Medulla oblongata (tissue), 1 donor: ENCODE measurements around the gene EXD3.
"Not testable (repeated sequence)": the region's sequence is repeated elsewhere in the genome, so short reads cannot be mapped to it uniquely, and the experiment has no call there.

Experiments
- DNase-seq: peaks from one replicate; pipeline ENCODE4 v3.0.0-alpha.2; 2015; ENCODE audit errors: extremely low spot score

Gene EXD3

DNA sequence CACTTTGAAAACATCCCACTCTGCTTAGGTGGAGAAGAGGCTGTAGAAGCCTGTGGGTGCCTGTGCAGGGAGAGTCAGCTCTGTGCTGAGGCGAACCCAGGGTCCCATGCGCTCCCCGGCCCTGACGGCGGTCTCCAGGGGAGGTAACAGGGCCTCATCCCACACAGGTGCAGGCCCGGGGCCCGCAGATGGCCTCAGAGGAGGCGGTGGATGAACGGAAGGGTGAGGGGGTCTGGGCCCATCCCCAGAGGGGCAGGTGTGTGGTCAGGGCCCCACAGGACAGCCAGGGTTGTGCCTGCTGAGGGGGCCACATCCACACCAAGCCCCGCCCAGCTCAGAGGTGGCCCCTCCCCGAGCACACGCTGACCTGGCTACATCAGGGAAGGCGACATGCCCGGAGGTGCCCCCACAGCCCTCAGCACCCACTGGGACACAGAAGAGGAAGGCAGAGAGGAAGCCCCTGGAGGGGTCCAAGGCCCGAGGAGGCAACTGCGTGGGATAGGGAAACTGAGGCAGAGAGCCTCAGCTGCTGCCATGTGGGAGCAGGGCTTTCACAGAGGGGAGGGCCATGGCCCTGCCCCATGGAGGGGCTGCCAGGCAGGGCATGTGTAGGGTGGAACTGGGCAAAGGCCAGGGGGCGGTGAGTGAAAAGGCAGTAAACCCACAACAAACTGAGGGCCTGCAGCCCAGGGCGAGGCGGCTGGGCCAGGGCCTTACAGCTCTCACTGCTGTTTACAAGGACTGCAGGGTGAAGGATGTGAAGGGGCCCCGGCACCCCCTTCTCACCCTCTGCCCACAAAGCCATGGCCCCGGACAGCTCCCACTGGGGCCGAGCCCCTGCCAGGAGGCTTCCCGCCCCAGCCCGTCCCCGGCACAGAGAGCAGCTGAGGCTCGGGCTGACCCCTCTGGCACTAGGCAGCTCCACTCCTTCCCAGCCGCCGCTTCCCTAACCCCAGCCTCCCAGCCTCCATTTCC is 29.5 kb downstream of the EXD3 start:
- DNase-seq, result no peak

DNA sequence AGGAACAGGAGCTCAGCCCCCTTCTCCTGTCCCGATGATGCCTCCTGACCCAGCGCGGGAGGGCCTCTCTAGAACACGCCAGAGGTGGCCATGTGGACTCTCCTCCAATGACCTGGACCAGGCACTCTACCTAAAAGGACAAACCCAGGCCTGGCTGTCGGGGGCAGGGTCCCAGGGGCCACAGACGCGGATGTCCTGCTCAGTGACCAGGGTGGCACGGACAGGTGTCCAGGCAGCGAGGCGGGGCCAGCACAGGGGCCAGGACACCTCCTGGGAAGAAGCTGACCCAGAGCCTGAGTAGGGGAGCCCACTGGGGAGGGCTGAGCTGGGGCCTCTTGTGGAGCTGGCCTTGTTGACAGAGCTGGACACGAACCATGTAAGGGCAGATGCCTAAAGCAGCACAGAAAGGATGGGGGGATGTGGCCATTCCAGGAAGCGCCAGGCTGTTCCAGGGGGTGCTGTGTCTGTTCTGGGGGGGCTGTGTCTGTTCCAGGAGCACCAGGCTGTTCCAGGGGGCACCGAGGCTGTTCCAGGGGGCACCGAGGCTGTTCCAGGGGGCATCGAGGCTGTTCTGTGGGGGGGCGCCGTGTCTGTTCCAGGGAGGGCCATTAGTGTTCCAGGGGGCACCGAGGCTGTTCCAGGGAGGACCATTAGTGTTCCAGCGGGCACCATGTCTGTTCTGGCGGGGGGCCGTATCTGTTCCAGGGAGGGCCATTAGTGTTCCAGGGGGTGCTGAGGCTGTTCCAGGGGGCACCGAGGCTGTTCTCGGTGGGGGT is 30.5 kb downstream of the EXD3 start:
- no peak for DNase-seq

DNA sequence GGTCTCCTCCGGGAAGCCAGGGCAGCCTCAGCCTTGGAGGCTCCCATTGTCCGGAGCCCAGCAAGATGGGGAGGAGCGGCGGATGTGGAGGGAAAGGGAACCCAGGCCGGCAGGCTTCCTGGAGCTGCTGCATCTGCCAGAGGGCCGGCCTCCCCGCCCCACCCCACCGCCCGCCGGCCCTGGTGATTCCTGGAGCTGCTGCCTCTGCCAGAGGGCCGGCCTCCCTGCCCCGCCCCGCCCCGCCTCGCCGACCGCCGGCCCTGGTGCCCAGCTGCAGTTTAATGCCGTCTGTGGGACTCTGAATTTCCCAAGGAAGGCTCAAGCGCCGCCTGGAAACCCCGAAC is 31.6 kb downstream of the EXD3 start:
- DNase-seq, result no peak

DNA sequence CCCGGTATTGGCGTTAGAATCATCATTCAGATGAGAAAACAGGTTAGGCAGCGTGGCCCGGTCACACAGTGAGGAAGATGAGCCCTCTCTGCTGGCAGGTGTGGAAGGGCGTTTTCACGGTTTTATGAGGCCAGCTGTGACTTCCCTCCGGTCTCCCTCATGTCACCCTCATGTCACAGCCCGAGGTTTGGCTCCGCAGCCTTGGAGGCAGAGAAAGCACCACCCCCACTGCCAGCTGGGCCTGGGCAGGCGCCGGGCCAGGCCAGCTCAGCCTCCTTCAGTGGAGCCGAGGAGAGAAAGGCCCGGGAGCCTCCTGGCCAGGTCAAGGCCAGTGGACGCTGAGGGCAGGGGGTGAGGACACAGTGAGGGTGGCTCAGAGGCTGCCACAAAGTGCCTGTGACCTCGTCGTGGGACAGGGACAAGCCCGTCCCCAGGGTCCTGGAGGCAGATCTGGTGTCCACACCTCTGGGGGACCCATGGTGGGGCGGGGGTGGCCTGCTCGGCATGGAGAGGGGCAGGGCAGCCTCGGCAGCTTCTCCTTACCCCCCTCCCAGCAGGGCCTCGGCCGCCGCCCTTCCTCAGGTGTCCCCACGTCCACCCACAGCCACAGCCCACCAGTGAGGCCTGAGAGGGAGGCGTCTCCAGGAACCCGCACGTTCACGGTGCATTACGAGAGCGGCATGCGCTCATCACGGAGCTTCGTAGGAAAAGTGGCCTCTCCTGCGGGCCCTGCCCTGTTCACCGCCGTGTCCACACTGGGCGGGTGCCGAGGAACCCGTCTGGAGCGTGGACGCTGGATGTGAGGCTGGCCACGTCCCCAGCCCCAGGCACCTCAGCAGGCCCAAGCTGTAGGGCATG is 32.2 kb downstream of the EXD3 start:
- DNase-seq, result peak; percentile 40

DNA sequence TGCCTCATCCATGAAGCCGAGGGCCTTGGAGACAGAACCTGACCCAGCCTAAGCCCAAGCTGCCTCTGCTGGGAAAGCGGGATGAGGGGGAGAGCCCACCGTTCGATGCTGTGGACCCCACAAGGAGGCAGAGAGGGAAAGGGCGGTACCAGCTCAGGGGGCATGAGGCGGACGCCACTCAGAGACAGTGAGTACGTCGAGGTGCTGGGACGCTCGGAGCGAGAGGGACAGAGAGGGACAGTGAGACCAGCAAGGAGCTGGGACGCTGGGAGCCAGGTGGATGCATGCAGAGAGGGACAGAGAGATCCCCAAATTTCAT is 33.6 kb downstream of the EXD3 start:
- no peak for DNase-seq

DNA sequence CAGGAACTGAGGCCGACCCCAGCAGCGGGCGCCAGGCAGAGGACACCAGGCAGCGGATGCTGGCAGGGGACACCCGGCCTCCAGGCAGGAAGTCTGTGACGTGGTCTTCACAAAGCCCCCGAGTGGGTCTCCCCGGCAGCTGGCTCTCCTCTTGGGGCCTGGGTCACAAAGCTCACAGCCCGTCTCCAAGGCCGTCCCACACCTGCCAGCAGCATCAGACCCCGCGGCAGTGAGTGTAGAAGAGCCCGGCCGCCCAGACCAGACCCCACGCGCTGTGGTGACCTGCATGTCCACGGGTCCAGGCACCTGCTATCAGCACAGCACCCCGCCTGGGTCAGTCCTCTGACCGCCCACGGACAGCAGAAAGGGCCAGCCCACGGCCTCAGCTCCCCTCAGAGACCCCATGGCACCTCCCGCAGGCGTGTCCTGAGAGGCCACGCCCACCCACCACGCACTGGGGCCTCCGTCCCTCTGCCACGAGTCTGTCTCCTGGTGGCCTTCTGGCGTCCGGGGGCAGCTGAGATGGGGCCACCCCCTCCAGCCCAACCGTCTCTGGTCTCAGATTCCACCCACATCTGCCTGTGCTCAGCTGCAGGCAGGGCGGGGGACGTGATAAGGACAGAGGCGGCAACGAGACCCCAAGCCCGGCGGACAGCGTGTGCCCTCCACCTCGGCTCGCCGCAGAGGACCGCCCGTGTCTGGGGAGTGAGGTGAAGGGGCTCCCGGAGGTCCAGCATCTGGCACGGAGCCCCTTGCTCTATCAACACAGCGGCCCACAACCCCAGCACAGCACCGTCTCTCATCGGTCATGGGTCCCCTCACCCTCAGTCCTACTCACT is 34.2 kb downstream of the EXD3 start:
- no peak for DNase-seq

DNA sequence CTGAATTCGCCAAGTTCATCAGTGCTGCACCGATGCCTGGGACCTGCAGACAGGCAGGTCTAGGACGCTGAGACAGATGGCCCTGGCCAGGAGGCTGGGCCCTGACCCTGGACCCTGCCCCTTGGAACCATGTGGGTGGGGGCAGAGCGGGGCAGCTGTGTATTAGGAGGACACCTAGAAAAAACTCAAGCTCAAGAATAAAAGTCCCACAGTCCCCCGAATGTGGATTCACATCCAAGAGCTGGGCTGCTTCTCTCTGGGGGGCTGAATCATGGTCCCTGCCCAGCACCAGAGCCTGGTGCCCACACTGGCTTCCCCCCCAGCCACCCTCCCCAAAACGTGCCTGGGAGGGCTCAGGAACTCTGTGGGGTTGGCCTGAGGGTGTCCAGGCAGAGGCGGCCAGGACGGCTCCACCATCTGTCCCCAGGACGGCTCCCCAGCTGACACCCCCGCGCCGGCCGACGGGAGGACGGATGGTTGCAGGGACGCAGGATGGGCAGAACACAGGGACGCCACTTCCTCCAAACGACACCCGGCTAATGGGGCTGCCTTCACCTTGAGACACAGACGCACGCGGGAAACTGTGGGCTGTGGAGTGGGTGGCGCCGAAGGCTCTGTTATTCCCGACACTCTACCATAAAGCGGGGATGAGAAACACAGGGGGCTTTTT is 34.9 kb downstream of the EXD3 start:
- DNase-seq, result no peak

DNA sequence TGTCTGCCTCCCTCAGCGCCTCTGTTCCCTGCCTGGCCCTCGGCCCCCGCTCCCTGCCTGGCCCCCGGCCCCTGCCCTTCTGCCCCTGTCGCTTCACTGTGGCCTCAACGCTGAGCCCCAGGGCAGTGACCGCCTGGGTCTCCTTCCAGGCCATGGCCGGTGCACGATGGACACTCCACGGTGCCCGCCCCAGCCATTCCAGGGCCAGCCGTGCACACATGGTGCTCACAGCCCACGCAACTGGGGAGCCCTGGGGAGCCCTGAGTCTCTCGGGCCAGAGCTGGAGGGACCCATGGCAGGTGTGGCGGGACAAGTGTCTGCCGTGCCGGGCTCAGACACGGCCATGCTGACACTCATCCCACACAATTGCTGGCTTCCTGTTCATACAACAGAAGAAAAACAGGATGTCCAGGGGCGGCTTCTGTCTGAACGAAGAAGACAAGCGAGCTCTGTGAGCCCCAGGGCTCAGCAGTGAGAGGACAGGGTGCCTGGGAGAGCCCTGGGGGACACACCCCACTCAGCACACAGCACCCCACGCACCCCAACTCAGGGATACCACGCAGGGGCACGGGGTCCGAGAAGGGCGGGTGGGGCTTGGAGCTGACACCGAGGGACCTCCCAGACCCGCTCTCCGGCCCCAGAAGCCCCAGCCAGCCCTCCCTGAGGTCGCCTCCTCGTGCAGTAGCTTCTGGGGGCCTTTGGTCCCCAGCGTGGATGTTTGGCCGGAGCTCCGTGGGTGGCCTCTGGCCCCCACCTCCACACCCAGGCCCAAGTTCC is 35.7 kb downstream of the EXD3 start:
- DNase-seq, result no peak

DNA sequence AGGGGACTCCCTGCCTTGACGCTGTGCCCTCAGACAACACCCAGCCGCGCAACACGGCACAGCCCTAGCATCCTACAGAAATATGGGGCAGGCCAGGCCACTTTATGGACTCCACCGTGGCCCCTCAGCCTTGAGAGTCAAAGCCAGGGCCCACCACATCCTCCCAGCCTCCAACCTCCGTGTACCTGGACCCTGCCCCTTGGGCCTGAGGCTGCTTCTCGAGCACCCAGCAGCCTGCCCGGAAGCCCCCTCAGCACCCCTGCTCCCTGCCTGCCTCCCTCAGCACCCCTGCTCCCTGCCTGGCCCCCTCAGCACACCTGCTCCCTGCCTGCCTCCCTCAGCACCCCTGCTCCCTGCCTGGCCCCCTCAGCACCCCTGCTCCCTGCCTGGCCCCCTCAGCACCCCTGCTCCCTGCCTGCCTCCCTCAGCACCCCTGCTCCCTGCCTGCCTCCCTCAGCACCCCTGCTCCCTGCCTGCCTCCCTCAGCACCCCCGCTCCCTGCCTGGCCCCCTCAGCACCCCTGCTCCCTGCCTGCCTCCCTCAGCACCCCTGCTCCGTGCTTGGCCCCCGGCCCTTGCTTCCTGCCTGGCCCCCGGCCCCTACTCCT is 36.4 kb downstream of the EXD3 start:
- DNase-seq, result not testable (repeated sequence)

DNA sequence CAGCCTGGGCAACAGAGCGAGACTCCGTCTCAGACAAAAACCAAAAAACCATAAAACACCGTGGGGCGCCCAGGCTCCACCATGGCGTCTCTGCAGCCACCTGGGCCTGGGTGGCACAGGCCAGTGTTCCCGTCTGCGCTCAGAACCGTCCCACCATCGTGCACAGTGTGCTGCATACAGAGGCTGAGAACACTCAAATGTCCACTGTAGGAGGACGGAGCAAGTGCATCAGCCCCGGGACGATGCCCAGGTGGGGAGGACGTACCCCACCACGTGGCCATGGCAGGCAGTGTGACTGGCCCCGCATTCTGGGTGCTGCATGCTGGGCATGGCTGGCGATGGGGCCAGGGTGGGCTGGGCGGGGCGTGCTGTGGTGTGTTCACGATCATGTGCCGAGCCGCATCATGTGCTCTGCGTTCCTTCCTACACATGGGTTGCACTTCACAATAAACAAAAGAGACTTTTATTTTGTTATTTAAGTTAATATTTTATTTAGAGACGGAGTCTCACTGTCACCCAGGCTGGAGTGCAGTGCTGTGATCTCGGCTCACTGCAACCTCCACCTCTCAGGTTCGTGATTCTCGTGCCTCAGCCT is 37.8 kb downstream of the EXD3 start:
- DNase-seq, result no peak

DNA sequence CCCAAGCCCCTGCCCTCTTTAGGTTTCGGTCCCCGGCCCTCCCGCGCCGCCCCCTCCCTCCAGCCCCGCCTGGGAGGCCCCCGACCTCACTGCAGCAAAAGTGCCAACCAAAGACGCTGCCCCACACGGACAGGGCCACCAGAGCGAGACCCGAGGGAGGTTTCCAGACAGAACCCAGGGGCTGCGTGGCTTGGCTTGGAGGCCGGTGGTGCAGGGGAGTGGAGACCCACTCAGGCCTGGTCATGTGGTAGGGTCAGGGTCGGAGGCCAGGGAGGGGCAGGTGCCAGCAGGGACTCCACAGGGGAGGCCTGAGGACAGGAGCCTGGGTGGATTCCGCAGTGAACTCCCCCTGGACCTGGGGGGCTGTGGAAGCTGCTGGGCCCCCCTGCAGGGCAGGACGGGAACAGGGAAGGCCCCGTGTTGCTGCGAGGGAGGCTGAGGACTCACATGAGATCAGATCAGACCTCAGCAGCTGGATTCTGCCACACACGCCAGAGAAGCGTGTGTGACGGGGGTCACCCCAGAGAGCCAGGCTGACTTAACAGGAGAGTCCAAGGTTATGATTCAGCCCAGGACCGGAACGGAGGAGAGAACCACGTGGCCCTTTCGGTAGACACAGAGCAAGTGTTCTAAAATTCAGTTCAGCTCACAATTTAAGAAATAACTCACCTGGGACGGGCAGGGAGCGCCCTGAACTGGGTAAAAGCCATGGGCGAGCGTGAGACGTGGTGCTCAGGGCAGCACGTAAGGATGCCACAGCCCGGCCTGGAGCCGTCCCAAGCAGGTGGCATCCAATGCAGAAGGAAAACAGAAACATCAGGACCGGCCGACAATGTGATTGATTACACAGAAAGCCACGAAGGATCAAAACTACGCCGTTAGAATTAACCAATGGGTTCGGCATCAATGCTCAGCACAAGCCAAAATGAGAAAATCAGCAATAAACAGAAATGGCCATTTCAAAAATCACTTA is 38.9 kb downstream of the EXD3 start:
- no peak for DNase-seq

DNA sequence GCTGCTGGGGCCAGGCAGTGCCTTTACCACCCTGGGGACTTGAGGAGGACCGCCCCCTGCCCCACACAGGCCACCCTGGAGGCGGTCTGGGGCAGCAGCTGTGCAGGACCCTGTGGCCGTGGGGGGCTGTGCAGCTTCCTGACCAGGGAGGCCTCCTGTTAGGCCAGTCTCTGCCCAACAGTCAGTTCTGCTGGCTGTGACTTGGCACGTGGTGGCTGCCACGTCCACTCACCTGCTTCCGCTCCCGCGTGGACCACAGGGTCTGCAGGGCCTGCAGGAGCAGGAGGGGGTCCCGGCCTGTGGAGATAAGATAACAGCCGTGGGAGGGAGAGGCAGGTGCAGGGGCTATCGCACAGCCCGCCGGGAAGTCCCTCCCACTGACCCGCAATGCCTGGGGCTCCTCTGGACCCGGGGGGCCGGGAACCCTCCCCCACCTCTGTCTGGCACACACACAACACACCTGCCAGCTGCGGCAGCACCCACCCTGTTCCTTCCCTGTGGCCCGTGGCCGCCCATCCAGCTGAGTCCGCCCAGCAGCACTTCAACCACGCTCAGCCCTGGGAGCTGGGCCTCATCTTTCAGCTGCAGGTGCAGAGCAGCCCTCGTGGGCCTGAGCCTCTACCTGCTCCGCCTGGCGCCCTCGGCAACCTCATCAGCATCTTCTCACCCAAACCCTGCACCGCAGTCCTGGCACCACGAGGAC is 39.7 kb downstream of the EXD3 start:
- DNase-seq, result no peak

DNA sequence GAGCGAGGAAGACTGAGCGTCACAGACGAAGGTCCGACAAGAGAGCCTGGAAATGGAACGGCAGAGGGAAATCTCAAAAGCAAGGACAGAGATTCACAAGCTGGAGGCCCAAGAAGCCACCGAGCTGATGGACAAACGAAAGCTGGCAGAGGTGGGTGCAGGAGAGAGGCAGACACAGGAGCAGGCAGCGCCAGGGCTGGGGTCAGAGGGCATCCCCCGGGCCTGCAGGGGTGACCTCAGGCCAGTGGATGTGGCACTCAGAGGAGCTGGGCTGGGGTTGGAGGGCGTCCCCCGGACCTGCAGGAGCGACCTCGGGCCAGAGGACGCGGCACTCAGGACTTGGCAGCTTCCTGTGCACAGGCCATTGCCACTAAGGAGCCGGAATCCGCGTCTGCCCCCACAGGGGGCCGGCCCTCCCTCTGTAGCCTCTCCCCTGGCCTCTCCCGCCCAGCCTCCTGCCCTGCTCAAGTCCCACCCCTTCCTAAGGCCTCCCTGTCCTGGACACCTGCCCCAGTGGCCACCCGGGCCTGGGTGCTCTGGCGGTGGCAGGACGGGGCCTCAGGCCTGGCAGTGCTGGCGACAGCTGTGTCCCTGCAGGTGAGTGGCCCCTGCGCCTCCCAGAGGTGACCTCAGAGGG is 40.4 kb downstream of the EXD3 start:
- DNase-seq, result no peak

DNA sequence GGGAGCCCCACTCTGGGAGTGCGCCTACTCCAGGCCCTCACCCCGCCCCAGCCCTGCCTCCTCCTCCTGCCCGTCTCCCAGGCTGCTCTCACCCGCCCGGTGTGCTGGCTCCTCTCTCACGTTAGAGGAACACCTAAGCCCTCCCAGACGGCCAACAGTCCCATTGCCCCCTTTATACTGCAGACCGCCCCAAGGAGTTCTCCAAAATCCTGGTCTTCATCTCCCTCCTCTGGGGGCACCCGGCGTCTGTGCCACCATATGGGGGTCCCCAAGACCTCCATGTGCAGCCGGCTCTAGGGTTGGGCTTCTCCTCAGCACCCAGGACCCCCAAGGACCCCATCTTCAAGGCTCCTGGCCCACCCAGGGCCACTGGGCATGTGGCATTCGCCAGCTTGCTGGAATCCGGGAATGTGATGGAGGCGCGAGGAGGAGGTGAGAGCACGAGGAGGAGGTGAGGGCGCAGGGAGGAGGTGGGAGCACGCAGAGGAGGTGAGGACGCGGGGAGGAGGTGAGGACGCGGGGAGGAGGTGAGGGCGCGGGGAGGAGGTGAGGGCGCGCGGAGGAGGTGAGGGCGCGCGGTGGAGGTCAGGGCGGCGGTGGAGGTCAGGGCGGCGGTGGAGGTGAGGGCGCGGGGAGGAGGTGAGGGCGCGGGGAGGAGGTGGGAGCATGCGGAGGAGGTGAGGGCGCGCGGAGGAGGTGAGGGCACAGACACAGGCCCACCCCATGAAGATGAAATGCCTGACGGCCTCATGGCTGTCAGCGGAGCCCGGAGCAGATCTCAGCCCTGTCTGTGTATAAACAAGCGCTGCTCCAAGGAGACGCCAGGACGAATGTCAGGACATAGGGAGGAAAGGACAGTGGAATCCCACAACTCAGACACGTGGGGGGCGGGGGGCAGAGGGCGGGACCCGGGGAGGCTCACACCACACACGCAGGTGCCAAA is 41.2 kb downstream of the EXD3 start:
- no peak for DNase-seq

DNA sequence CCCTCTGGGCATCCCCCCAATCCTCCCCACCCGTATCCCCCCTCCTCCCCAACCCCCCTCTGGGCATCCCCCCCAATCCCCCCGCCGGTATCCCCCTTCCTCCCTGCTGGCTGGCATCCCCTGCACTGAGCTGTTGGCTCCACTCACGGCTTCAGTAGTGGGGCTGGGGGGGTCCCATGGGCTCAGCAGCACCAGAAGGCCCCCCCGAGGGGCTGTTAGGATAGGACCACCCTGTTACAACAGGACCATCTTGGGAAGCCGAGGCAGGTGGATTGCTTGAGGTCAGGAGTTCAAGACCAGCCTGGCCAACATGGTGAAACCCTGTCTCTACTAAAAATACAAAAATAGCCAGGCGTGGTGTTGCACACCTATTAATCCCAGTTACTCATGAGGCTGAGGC is 42.4 kb downstream of the EXD3 start:
- no peak for DNase-seq

DNA sequence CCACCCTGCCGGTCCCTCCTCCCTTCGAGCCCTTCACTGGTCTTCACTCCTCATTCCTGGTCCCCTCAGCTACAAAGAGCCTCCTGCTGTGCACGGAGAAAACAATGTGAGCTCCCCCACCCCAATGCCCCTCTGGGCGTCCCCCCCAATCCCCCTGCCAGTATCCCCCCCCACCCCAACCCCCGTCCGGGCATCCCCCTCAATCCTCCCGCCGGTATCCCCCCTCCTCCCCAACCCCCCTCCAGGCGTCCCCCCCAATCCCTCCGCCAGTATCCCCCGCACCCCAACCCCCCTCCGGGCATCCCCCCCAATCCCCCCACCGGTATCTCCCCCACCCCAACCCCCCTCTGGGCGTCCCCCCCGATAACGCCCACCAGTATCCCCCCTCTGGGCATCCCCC is 42.8 kb downstream of the EXD3 start:
- no peak for DNase-seq
